Parathyroid adenoma (tissue), 2 donors: ENCODE data around the gene CPE.
"Not testable (repeated sequence)": the region's sequence is repeated elsewhere in the genome, so short reads cannot be mapped to it uniquely, and the experiment has no call there.

Experiments
- H2AFZ ChIP-seq: fragments of 300-600 bp; sonication (generic); one replicate; pipeline ENCODE4 v1.7.0; 2017; ENCODE audit warnings: antibody characterized with exemption, mild to moderate bottlenecking
- H3K27ac ChIP-seq: fragments of 300-600 bp; sonication (generic); one replicate; pipeline ENCODE4 v1.7.0; 2017
- H3K27me3 ChIP-seq: fragments of 300-600 bp; sonication (generic); one replicate; pipeline ENCODE4 v1.7.0; 2017; ENCODE audit warnings: low read length; ENCODE audit not compliant: control insufficient read depth, insufficient read depth
- H3K36me3 ChIP-seq: fragments of 300-600 bp; sonication (generic); one replicate; pipeline ENCODE4 v1.7.0; 2017; ENCODE audit warnings: low read length; ENCODE audit not compliant: control insufficient read depth, insufficient read depth
- H3K4me1 ChIP-seq: fragments of 300-600 bp; sonication (generic); one replicate; pipeline ENCODE4 v1.7.0; 2017; ENCODE audit warnings: control low read depth
- H3K4me2 ChIP-seq: fragments of 300-600 bp; sonication (generic); one replicate; pipeline ENCODE4 v1.7.0; 2017; ENCODE audit warnings: low read length
- H3K4me3 ChIP-seq: fragments of 300-600 bp; sonication (generic); one replicate; pipeline ENCODE4 v1.7.0; 2017; ENCODE audit warnings: low read depth, low read length
- H3K79me2 ChIP-seq: fragments of 300-600 bp; sonication (generic); one replicate; pipeline ENCODE4 v1.7.0; 2017; ENCODE audit warnings: control low read depth
- H3K9ac ChIP-seq: fragments of 300-600 bp; sonication (generic); one replicate; pipeline ENCODE4 v1.7.0; 2017; ENCODE audit warnings: mild to moderate bottlenecking
- H3K9me3 ChIP-seq: fragments of 300-600 bp; sonication (generic); one replicate; pipeline ENCODE4 v1.7.0; 2017; ENCODE audit warnings: low read length; ENCODE audit not compliant: control insufficient read depth
- TF ChIP-seq, protein P1 (sequence below): fragments of 300-600 bp; sonication (generic); IDR thresholded peaks from one replicate; pipeline ENCODE4 v1.7.0; 2017; ENCODE audit warnings: antibody characterized with exemption, mild to moderate bottlenecking
- donor health status: primary hyperparathyroidism.

CPE gene

DNA sequence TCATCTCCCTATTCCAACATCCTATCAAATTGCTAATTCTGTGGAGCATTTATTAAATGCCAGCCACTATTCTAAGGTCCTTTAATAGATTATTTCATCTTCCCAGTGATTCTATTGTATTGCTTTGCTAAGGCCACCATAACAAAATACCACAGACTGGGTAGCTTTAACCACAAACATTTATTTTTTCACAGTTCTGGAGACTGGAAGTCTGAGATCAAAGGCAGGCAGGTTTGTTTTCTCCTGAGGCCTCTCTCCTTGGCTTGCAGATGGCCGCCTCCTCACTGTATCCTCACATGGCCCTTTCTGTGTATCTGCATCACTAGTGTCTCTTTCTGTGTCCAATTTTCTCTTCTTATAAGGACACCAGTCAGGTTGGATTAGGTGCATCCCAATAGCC lies 64.5 kb downstream of the CPE start:
- Histone ChIP-seq H3K79me2 (no peaks in the 10 kb centered on the region), H3K9ac (no peak overlapping the region), H2AFZ (no peak overlapping the region), H3K9me3 (no peaks in the 10 kb centered on the region), H3K27ac (no peak overlapping the region), H3K36me3 (no peaks in the 10 kb centered on the region), H3K27me3 (no peaks in the 10 kb centered on the region), H3K4me2 (no peak overlapping the region), H3K4me3 (no peak overlapping the region), H3K4me1 (peaks cover 3% of the 10 kb centered on the region)
- TF ChIP-seq, protein P1, sequence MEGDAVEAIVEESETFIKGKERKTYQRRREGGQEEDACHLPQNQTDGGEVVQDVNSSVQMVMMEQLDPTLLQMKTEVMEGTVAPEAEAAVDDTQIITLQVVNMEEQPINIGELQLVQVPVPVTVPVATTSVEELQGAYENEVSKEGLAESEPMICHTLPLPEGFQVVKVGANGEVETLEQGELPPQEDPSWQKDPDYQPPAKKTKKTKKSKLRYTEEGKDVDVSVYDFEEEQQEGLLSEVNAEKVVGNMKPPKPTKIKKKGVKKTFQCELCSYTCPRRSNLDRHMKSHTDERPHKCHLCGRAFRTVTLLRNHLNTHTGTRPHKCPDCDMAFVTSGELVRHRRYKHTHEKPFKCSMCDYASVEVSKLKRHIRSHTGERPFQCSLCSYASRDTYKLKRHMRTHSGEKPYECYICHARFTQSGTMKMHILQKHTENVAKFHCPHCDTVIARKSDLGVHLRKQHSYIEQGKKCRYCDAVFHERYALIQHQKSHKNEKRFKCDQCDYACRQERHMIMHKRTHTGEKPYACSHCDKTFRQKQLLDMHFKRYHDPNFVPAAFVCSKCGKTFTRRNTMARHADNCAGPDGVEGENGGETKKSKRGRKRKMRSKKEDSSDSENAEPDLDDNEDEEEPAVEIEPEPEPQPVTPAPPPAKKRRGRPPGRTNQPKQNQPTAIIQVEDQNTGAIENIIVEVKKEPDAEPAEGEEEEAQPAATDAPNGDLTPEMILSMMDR, result no peak

DNA sequence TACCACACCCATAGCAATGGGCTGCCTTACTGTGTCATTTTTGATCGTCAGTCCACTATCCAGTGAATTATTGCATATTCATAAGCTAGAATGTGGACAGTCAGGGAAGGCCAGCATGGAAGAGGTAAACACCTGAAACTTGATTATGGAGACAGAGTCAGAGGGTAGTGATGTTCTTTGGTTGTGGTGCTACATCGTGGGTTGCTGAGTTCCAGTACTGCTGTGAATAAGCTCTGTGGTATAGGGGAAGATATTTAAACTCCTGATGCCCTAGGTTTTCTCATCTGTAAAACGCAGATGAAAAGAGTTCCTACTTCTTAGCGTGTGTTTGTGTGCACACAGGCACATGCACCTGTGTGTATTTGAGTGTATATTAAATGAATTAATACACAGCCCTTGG lies 69.9 kb downstream of the CPE start:
- Histone ChIP-seq H3K27me3 (no peaks in the 10 kb centered on the region), H3K36me3 (no peaks in the 10 kb centered on the region), H3K79me2 (no peaks in the 10 kb centered on the region), H2AFZ (no peak overlapping the region), H3K27ac (no peak overlapping the region), H3K9me3 (no peaks in the 10 kb centered on the region), H3K9ac (no peak overlapping the region), H3K4me3 (no peak overlapping the region), H3K4me1 (no peaks in the 10 kb centered on the region), H3K4me2 (no peak overlapping the region)
- TF ChIP-seq, protein P1, result no peak

DNA sequence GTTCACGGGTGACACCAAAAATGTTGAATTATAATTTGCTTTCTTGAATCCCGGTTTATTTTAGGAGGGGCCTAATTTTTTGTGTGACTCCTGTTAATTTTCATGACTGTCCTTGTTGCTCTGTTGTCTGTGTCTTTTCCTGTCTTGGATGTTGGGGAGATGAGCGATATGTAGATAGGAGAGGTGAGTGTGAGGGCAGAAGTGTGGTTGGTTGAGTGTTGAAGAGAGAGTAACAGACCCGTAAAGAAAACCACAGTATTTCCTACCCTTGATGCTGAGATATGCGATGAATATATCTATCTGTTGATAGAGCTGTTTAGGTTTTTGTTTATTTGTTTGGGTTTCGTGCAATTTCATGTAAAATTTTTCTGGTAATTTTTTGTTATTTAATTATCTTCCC lies 70.5 kb downstream of the CPE start:
- Histone ChIP-seq H3K27me3 (no peaks in the 10 kb centered on the region), H3K9me3 (no peaks in the 10 kb centered on the region), H3K27ac (no peak overlapping the region), H2AFZ (no peak overlapping the region), H3K36me3 (no peaks in the 10 kb centered on the region), H3K4me3 (no peak overlapping the region), H3K4me2 (no peak overlapping the region), H3K79me2 (no peaks in the 10 kb centered on the region), H3K4me1 (no peaks in the 10 kb centered on the region), H3K9ac (no peak overlapping the region)
- TF ChIP-seq, protein P1, result no peak

DNA sequence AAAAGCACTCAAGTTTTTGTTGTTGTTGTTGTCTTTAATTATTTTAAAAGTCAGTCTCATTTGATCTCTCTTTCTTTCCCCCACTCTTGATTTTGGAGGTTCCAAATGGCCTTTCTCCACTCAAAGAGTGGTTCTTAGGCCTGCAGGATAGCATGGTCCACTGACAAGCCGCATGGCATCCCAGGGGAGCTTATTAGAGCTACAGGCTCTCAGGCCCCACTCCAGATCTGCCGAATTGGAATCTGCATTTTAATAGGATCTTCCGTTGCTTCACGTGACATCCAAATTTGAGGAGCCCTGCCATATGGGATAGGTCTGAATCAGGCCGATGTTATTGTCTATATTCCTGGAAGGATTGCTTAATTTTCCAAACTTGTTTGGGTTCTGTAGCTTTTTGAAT lies 72.1 kb downstream of the CPE start:
- Histone ChIP-seq H3K4me2 (no peak overlapping the region), H3K27ac (no peak overlapping the region), H3K79me2 (no peaks in the 10 kb centered on the region), H3K9me3 (no peaks in the 10 kb centered on the region), H3K36me3 (no peaks in the 10 kb centered on the region), H3K9ac (no peak overlapping the region), H3K4me1 (no peaks in the 10 kb centered on the region), H3K4me3 (no peak overlapping the region), H3K27me3 (no peaks in the 10 kb centered on the region), H2AFZ (no peak overlapping the region)
- TF ChIP-seq, protein P1, result no peak

DNA sequence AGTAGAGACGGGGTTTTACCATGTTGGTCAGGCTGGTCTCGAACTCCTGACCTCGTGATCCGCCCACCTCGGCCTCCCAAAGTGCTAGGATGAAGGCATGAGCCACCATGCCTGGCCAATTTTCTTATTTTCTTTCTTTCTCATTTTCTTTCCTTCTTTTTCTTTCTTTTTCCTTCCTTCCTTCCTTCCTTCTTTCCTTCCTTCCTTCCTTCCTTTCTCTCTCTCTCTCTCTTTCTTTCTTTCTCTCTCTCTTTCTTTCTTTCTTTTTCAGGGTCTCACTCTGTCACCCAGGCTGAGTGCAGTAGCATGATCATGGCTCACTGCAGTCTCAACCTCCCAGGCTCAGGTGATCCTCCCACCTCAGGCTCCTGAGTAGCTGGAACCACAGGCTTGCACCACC lies 74.3 kb downstream of the CPE start:
- not testable (repeated sequence) for H3K36me3 ChIP-seq, H3K9ac ChIP-seq, H3K79me2 ChIP-seq, H3K9me3 ChIP-seq, H3K4me1 ChIP-seq, H3K27me3 ChIP-seq, H2AFZ ChIP-seq, H3K4me3 ChIP-seq, H3K4me2 ChIP-seq, H3K27ac ChIP-seq
